ENCODE measurements around the gene CYREN. TPM values are rescaled to one million over a fixed set of nuclear protein-coding genes. Genes with fewer than 3 reads are reported as not detected.
"Not testable (repeated sequence)": the region's sequence is repeated elsewhere in the genome, so short reads cannot be mapped to it uniquely, and the experiment has no call there.

The CYREN gene
- total and polyA plus RNA-seq, 2 of the 13 experiments (the other 11 are each of a cell fraction or from before 2014, with no cell fraction given) = 20.7 to 60.7 TPM

- TF ChIP-seq ARID5B (CRISPR knock-in tag; IDR thresholded peaks at IDR 0.05) (peak; percentile 60), ATF7 (IDR thresholded peaks at IDR 0.05) (0 out of 2 replicates have a peak, but pooled peaks have one; percentile 26), ZMYM4 (CRISPR knock-in tag; IDR thresholded peaks at IDR 0.05) (peak; percentile 39; the same call in 1 of the 2 replicates), CEBPB (IDR thresholded peaks at IDR 0.05; ENCODE audit: borderline replicate concordance, low read depth, low read length) (peak; percentile 98), POLR2G (IDR thresholded peaks at IDR 0.05; ENCODE audit: low read depth, low read length) (peak; percentile 91), FOXA3 (CRISPR knock-in tag; IDR thresholded peaks at IDR 0.05) (0 out of 2 replicates have a peak, but pooled peaks have one; percentile 2)
- TF ChIP-seq ATF7 (CRISPR knock-in tag; IDR thresholded peaks at IDR 0.05) = not testable (repeated sequence)
These were observed 1.2 kb upstream of the CYREN start (continued) for GRCh38 chr7:135171581-135172291.

GRCh38 chr7:135170998-135171481 is 533 bp upstream of the CYREN start:
- CTCF ChIA-PET (ENCODE audit: low intra/inter-chr PET ratio, low total read pairs) = interaction anchor here (1.3 to 2.4 kb wide), 2 partner anchors 184 to 538 kb away, joined by 3 to 11 read pairs; partner anchors contain the start of gene AGBL3
- intact Hi-C loops (cut with micrococcal nuclease; ENCODE audit: unreplicated experiment) = loop anchor here (2.0 to 5.0 kb wide), 3 partner anchors 16 to 279 kb away; partner anchors contain the start of gene AGBL3

More at GRCh38 chr7:135170998-135171481, 533 bp upstream of the CYREN start:
- H2AFZ ChIP-seq (ENCODE audit: low read length); BruUV-seq (replicated peaks); FAIRE-seq; H3K9me3 ChIP-seq (ENCODE audit: low read length); DNase-seq (ENCODE audit: low spot score); H3K27me3 ChIP-seq (ENCODE audit: control insufficient read depth in 1 of 2, insufficient read depth in 2 of 2, low read length in 2 of 2); in situ Hi-C loops (cut with HindIII; ENCODE audit: extremely low pct_ligation_motif_present, low pct_unique_long_range_greater_than_20kb); H4K20me1 ChIP-seq (ENCODE audit: insufficient read depth, low read length); TF ChIP-seq SOX13 (IDR thresholded peaks at IDR 0.05): not testable (repeated sequence)
- peak in 1 of 2 experiments; percentile 23; a peak in 1 of 4 replicates for TF ChIP-seq NR2F1 (CRISPR knock-in tag; IDR thresholded peaks at IDR 0.05)
- TF ChIP-seq SOX13 (CRISPR knock-in tag; conservative IDR thresholded peaks at IDR 0.05 in 1 of 2, IDR thresholded peaks at IDR 0.05 in 1 of 2) = 0 out of 4 replicates have a peak, but pooled peaks of 1 of the 2 experiments have one; percentile 19
- peak; percentile 46; the same call in 1 of the 2 replicates for TF ChIP-seq NFIC (IDR thresholded peaks at IDR 0.05; ENCODE audit: low read length)
- 0 out of 2 replicates have a peak, but pooled peaks have one; percentile 1 for TF ChIP-seq MIXL1 (CRISPR knock-in tag; IDR thresholded peaks at IDR 0.05)
- TF ChIP-seq XBP1 (CRISPR knock-in tag; IDR thresholded peaks at IDR 0.05) = 0 out of 2 replicates have a peak, but pooled peaks have one; percentile 3
- peak; percentile 53; the same call in 1 of the 2 replicates for TF ChIP-seq NR2C2 (CRISPR knock-in tag; IDR thresholded peaks at IDR 0.05; ENCODE audit: borderline replicate concordance)
- peak; percentile 5; the same call in 1 of the 2 replicates for TF ChIP-seq SOX5 (CRISPR knock-in tag; IDR thresholded peaks at IDR 0.05; ENCODE audit: borderline replicate concordance)
- peak; percentile 59 for TF ChIP-seq ASH2L (IDR thresholded peaks at IDR 0.05; ENCODE audit: insufficient read length, low read depth, low read length)
- peak; percentile 37; the same call in 1 of the 2 replicates for TF ChIP-seq ZNF510 (CRISPR knock-in tag; IDR thresholded peaks at IDR 0.05; ENCODE audit: low read depth)
- 0 out of 2 replicates have a peak, but pooled peaks have one; percentile 11 for TF ChIP-seq ZNF337 (CRISPR knock-in tag; IDR thresholded peaks at IDR 0.05; ENCODE audit: borderline replicate concordance, low read depth)
- H3K4me1 ChIP-seq (ENCODE audit: insufficient read depth, low read length) = peaks cover 53% of the 10 kb centered on the region
- H3K36me3 ChIP-seq (replicated peaks in 1 of 2; ENCODE audit: control insufficient read depth in 1 of 2, insufficient read depth in 2 of 2, low read length in 2 of 2) = peaks cover 4 to 35% of the 10 kb centered on the region in 2 experiments; a peak in 4 of 5 replicates
- H3K4me2 ChIP-seq (ENCODE audit: low read depth, low read length) = peak overlapping the region; percentile 87
- peak overlapping the region; percentile 87 for H3K27ac ChIP-seq (ENCODE audit: extremely low read length, insufficient read depth, low read length)
- peak overlapping the region; percentile 70 to 97 (median 95) for H3K4me3 ChIP-seq (replicated peaks in 1 of 3; ENCODE audit: insufficient read depth in 1 of 3, low read depth in 2 of 3, low read length in 3 of 3)
- peak; percentile 11 for ATAC-seq
- H3K9ac ChIP-seq (ENCODE audit: insufficient read depth, low read depth, low read length) = peak overlapping the region; percentile 92
- peaks cover 62% of the 10 kb centered on the region for H3K79me2 ChIP-seq (ENCODE audit: insufficient read depth, low read length)
- 1% methylated on average over 12 of the region's 12 CpGs for WGBS (ENCODE audit: low lambda C conversion rate)
- POLR2A ChIA-PET = interaction anchor here (0.7 to 4.4 kb wide), 19 partner anchors 9 to 525 kb away, joined by 3 to 30 read pairs (median 5); partner anchors contain the start of genes AGBL3, BPGM, TMEM140 and WDR91
